Measurements from ENCODE around the gene RSU1.

- TF ChIP-seq, protein P1, sequence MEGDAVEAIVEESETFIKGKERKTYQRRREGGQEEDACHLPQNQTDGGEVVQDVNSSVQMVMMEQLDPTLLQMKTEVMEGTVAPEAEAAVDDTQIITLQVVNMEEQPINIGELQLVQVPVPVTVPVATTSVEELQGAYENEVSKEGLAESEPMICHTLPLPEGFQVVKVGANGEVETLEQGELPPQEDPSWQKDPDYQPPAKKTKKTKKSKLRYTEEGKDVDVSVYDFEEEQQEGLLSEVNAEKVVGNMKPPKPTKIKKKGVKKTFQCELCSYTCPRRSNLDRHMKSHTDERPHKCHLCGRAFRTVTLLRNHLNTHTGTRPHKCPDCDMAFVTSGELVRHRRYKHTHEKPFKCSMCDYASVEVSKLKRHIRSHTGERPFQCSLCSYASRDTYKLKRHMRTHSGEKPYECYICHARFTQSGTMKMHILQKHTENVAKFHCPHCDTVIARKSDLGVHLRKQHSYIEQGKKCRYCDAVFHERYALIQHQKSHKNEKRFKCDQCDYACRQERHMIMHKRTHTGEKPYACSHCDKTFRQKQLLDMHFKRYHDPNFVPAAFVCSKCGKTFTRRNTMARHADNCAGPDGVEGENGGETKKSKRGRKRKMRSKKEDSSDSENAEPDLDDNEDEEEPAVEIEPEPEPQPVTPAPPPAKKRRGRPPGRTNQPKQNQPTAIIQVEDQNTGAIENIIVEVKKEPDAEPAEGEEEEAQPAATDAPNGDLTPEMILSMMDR (conservative IDR thresholded peaks at IDR 0.05 in 1 of 2, IDR thresholded peaks at IDR 0.05 in 1 of 2; ENCODE audit: low read depth in 1 of 2, low read length in 2 of 2) = no peak
- no peak for TF ChIP-seq EZH2 (IDR thresholded peaks at IDR 0.05; ENCODE audit: low read length, missing control alignments)
Observed at GRCh38 chr10:16689696-16690095, 127.5 kb downstream of the RSU1 start.
